ENCODE measurements around the gene POLN.

DNA sequence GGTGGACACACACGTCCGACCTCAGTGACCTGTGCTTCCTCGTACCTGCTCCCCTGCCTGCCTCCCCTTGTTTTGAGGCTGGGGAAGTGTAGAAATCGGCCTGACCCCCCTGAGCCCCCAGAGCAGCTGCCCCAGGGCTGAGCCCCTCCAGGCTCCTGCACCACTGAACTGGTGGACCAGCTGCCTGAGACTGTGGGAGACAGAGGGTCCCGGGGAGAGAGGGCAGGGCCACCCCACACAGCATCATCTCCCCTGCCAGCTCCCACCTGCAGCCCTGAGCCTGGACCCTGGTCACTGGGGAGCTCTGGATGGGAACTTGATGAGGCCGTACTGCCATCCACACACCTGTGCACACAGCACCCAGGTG is 197.8 kb downstream of the POLN start:
- TF ChIP-seq, protein P1, sequence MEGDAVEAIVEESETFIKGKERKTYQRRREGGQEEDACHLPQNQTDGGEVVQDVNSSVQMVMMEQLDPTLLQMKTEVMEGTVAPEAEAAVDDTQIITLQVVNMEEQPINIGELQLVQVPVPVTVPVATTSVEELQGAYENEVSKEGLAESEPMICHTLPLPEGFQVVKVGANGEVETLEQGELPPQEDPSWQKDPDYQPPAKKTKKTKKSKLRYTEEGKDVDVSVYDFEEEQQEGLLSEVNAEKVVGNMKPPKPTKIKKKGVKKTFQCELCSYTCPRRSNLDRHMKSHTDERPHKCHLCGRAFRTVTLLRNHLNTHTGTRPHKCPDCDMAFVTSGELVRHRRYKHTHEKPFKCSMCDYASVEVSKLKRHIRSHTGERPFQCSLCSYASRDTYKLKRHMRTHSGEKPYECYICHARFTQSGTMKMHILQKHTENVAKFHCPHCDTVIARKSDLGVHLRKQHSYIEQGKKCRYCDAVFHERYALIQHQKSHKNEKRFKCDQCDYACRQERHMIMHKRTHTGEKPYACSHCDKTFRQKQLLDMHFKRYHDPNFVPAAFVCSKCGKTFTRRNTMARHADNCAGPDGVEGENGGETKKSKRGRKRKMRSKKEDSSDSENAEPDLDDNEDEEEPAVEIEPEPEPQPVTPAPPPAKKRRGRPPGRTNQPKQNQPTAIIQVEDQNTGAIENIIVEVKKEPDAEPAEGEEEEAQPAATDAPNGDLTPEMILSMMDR (IDR thresholded peaks at IDR 0.05) = no peak
- TF ChIP-seq POLR2A (IDR thresholded peaks at IDR 0.05) = no peak
